HL-60 (cell line): Measurements from ENCODE around the gene TPRX1.

Source experiments
- DNase-seq, 2 experiments: peaks; one replicate each; pipeline ENCODE4 v3.0.0-alpha.2; 2010 to 2020; ENCODE audit warnings: low read depth in 1 of 2, low spot score in 1 of 2
- H3K27ac ChIP-seq: fragments of 250-450 bp; sonication (Bioruptor Pico); replicated peaks from 2 replicates; pipeline ENCODE4 v1.5.1; 2020; ENCODE audit warnings: mild to moderate bottlenecking, moderate library complexity
- H3K27me3 ChIP-seq: fragments of 250-450 bp; sonication (Bioruptor Pico); 2 replicates; pipeline ENCODE4 v1.5.1; 2021; ENCODE audit warnings: mild to moderate bottlenecking, moderate library complexity; ENCODE audit not compliant: insufficient read depth, poor library complexity, severe bottlenecking
- H3K4me3 ChIP-seq: replicated peaks from 2 replicates; pipeline ENCODE4 v1.5.1; 2011; ENCODE audit warnings: mild to moderate bottlenecking, control low read depth, low read length; ENCODE audit not compliant: insufficient read depth
- GABPA ChIP-seq: IDR thresholded peaks from 2 replicates; pipeline ENCODE4 v1.6.1; 2012; ENCODE audit warnings: low read depth
- POLR2AphosphoS5 ChIP-seq: IDR thresholded peaks from 2 replicates; pipeline ENCODE4 v1.6.1; 2012; ENCODE audit warnings: low read depth
- SPI1 ChIP-seq: IDR thresholded peaks from 2 replicates; pipeline ENCODE4 v1.6.1; 2012; ENCODE audit warnings: low read depth, mild to moderate bottlenecking, borderline replicate concordance
- TF ChIP-seq, protein P1 (sequence below): IDR thresholded peaks from one replicate; pipeline ENCODE4 v1.5.1; 2011; ENCODE audit warnings: low read length, control low read depth, inconsistent platforms; ENCODE audit not compliant: insufficient read depth
- TF ChIP-seq, protein P2 (sequence below): IDR thresholded peaks from 2 replicates; pipeline ENCODE4 v1.6.1; 2012; ENCODE audit warnings: low read depth; ENCODE audit not compliant: insufficient replicate concordance

TPRX1 gene

GRCh38 chr19:47798904-47799266 is 5.5 kb downstream of the TPRX1 start:
- Histone ChIP-seq H3K27ac (no peak overlapping the region), H3K4me3 (no peak overlapping the region), H3K27me3 (no peaks in the 10 kb centered on the region)
- no peak for DNase-seq
- TF ChIP-seq POLR2AphosphoS5: no peak

DNA sequence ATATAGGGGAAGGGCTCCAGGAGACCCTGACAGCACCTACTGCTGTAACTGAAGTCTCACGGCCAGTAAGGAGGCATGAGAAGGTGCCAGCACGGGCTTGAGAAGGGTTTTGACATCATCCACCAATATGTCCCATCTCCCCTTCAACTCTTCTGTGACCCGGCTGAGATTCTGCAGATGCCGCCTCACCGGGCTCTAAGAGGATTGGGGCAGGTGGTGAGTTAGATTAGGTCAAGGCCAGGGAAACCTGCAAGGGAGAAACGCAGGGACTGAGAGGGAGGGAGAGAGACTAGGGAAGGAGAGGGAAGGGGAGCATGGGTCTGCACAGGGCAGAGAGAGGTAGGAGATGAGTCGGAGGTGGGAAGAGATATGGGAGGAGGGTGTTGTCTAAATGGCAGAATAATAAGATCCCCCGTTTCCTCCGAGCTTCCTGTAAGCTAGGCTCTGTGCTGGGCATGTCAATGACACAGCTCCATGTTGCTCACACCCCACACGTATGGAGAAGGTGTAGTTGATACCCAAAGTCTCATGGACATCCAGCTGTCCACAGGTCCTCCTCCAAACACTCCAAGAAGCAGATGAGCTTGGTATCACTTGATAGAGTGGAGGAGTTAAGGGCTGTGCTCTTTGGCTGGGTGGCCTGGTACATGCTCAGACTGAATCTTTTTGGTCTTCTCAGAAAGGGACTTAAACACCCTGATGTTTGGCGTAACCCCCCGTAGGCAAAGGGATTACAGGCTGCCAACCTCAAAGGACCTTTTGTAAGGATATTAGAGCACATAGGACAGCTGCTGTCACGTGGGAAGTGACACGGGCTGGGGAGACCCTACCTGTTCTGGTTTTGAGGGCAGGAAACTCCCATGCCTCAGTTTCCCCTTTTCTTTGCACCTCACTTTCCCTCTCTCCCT is 6.1 kb downstream of the TPRX1 start:
- Histone ChIP-seq H3K27me3 (no peaks in the 10 kb centered on the region), H3K27ac (no peak overlapping the region), H3K4me3 (no peak overlapping the region)
- DNase-seq: no peak
- TF ChIP-seq SPI1 (no peak), POLR2AphosphoS5 (no peak), GABPA (no peak)
- TF ChIP-seq, protein P1, sequence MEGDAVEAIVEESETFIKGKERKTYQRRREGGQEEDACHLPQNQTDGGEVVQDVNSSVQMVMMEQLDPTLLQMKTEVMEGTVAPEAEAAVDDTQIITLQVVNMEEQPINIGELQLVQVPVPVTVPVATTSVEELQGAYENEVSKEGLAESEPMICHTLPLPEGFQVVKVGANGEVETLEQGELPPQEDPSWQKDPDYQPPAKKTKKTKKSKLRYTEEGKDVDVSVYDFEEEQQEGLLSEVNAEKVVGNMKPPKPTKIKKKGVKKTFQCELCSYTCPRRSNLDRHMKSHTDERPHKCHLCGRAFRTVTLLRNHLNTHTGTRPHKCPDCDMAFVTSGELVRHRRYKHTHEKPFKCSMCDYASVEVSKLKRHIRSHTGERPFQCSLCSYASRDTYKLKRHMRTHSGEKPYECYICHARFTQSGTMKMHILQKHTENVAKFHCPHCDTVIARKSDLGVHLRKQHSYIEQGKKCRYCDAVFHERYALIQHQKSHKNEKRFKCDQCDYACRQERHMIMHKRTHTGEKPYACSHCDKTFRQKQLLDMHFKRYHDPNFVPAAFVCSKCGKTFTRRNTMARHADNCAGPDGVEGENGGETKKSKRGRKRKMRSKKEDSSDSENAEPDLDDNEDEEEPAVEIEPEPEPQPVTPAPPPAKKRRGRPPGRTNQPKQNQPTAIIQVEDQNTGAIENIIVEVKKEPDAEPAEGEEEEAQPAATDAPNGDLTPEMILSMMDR: no peak
- TF ChIP-seq, protein P2, sequence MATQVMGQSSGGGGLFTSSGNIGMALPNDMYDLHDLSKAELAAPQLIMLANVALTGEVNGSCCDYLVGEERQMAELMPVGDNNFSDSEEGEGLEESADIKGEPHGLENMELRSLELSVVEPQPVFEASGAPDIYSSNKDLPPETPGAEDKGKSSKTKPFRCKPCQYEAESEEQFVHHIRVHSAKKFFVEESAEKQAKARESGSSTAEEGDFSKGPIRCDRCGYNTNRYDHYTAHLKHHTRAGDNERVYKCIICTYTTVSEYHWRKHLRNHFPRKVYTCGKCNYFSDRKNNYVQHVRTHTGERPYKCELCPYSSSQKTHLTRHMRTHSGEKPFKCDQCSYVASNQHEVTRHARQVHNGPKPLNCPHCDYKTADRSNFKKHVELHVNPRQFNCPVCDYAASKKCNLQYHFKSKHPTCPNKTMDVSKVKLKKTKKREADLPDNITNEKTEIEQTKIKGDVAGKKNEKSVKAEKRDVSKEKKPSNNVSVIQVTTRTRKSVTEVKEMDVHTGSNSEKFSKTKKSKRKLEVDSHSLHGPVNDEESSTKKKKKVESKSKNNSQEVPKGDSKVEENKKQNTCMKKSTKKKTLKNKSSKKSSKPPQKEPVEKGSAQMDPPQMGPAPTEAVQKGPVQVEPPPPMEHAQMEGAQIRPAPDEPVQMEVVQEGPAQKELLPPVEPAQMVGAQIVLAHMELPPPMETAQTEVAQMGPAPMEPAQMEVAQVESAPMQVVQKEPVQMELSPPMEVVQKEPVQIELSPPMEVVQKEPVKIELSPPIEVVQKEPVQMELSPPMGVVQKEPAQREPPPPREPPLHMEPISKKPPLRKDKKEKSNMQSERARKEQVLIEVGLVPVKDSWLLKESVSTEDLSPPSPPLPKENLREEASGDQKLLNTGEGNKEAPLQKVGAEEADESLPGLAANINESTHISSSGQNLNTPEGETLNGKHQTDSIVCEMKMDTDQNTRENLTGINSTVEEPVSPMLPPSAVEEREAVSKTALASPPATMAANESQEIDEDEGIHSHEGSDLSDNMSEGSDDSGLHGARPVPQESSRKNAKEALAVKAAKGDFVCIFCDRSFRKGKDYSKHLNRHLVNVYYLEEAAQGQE: no peak

DNA sequence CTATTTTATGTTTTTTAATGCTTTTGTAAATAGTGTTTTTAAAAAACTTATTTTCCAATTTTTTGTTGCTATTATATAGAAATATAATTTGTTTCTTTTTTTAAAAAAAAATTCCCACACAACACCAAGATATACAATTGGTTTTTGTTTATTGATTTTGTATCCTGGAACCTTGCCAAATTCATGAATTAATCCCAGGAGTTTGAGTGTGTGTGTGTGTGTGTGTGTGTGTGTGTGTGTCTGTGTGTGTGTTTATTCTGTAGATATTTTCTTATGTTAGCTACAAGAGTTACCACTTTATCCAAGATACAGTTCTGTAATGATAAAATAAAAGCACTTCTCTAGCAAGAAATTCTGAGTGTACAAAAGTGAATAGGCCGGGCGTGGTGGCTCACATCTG is 7.6 kb downstream of the TPRX1 start:
- DNase-seq: no peak
- Histone ChIP-seq H3K4me3 (no peak overlapping the region), H3K27me3 (no peaks in the 10 kb centered on the region), H3K27ac (no peak overlapping the region)
- TF ChIP-seq POLR2AphosphoS5: no peak
- TF ChIP-seq, protein P2: no peak
- TF ChIP-seq GABPA: no peak
- no peak for TF ChIP-seq SPI1
- TF ChIP-seq, protein P1: no peak

- Histone ChIP-seq H3K27ac (no peak overlapping the region), H3K27me3 (no peaks in the 10 kb centered on the region), H3K4me3 (no peak overlapping the region)
- DNase-seq: no peak
- TF ChIP-seq, protein P2: no peak
- TF ChIP-seq POLR2AphosphoS5 (no peak), GABPA (no peak), SPI1 (no peak)
- TF ChIP-seq, protein P1: no peak
Observed at GRCh38 chr19:47794526-47794925, 9.8 kb downstream of the TPRX1 start.
